Activated CD4-positive, alpha-beta T cell treated with anti-CD3 and anti-CD28 coated beads for 48 hours (primary cell): ENCODE results near the gene FOXO1.
A peak's percentile ranks its signal among the peaks of the same experiment; 100 is the strongest.

Source experiments
- DNase-seq: peaks from one replicate; pipeline ENCODE4 v3.0.0-alpha.2; 2020

The FOXO1 gene

DNA sequence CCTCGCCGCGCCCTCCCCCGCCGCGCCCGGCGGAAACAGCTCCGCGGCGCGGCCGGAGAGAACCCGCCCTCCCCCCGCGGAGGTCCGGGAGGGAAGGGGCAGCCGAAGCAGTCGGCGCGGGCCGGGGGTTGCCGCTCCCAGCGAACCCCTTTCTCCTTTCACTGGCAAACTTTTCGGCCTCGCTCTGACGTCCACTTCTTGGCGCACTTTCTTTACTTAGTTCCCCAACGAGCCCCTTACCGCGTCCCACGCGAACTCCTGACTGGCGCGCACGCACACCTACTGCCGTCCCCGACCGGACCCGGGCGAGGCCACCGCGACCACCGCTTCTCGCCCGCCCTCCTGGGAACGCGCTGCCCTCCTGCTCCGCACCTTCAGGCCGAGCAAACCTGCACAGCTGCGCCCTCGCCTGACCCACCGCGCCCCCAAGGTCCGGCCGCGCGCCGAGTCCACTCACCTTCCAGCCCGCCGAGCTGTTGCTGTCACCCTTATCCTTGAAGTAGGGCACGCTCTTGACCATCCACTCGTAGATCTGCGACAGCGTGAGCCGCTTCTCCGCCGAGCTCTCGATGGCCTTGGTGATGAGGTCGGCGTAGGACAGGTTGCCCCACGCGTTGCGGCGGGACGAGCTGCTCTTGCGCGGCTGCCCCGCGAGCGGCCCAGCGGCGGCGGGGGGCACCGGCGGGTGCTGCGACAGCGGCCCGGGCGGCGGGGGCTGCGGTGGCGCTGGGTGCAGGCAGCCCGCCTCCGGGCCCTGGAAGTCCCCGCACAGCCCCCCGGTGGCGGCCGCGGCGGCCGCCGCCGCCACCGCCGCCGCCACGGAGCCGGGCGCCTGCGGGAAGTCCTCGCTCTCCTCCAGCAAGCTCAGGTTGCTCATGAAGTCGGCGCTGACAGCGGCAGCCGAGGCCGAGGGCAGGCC is 1.1 kb downstream of the FOXO1 start:
- DNase-seq: peak; percentile 50

DNA sequence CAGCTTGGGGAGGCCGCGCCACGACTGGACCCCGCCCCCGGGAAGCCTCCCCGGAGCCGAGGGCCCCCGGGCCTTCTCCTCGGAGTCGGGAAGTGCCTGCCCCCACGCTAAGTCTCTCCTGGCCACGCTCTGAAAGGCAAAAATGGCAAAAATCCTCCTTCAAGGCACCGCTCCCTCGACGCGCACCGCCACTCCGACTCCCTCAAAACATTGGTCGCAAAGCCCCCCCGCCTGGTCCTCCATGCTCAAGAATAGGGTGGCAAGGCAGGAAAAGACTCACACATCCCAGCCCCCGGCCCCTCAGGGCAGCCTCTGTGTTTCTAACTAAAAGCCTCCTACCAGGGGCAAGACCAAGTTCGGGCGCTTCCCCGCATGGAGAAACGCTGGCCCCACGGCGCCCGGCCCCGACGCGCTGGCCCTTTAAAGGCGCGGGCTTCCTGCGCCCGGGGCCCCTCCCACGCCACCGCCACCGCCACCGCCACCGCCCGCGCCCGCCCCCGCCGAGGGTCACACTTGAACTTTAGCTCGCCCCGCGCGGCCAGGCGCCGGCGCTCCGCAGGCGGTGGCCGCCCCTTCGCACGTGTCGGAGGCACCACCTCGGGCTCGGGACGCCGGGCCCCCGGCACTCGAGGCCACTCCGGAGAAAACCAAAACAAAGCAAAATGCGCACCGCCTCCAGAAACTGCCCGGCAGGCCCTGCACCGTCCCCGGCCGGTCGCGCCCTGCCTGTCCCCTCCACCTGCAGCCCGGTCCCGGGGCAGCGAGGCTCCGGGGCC is 1.9 kb downstream of the FOXO1 start:
- peak; percentile 71 for DNase-seq

DNA sequence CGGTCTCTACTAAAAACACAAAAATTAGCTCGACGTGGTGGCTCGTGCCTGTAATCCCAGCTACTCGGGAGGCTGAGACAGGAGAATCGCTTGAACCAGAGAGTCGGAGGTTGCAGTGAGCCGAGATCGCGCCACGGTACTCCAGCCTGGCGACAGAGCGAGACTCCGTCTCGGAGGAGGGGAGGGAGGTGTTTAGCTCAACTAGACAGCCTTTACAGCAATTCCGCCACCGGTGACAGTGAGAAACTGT is 2.4 kb downstream of the FOXO1 start:
- peak; percentile 83 for DNase-seq

DNA sequence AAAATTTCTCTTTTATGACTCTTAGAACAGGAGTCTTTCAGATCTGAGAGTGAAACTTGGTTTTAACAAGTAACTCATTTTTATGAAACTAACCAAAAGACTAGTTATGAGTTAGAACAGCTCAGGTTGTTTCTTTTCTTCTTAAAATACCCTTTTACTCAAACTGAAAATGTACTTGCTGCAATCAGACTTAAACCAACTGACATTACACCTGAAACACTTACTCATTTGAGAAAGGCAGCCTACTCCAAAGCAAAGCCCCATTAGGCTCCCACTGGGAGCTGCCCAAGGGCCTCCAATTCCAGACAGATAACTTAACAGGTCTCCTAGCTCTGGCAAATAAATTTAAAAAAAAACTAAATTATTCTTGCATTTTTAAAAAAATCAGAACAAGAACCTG is 3.6 kb downstream of the FOXO1 start:
- DNase-seq: peak; percentile 54

DNA sequence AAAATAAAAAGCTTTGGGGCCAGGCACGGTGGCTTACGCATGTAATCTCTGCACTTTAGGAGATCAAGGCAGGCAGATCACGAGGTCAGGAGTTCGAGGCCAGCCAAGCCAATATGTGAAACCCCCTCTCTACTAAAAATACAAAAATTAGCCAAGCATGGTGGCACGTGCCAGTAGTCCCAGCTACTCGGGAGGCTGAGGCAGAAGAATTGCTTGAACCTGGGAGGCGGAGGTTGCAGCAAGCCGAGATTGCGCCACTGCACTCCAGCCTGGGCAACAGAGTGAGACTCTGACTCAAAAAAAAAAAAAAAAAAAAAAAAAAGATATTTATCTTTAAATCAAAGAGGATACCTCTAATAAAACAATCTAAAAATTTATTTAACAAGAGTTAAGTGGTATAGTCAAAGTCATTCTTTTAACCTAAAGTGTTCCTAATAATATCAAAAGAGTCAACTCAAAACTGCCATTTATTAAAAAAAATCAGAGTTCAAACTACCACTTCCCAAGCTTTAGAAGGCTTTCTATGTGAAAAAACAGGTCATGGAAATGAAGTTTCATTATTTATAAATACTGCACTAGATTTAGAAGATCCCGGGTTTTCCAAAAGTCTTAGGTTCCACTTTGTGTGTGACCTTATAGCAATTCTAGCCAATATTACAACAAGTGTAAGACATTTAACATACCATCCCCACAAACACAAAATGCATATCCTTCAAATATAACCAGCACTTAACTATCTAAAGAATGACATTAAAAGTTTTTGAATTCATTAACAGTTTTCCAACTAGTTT is 4.4 kb downstream of the FOXO1 start:
- DNase-seq: no peak

DNA sequence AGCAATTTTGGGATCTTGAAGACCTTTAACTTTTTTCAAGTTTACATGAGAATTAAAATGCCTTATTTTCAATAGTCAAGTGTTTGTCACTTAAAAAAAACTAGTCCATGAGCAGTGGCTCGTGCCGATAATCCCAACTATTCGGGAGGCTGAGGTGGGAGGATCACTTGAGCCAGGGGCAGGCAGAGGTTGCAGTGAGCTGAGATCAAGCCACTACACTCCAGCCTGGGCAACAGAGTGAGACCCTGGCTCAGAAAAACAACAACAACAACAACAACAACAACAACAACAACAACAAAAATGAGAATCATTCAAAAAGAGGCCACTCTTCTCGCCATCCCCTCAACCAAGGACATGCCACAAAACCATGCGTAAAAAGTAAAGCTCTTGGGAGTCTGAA is 5.7 kb downstream of the FOXO1 start:
- DNase-seq: no peak

DNA sequence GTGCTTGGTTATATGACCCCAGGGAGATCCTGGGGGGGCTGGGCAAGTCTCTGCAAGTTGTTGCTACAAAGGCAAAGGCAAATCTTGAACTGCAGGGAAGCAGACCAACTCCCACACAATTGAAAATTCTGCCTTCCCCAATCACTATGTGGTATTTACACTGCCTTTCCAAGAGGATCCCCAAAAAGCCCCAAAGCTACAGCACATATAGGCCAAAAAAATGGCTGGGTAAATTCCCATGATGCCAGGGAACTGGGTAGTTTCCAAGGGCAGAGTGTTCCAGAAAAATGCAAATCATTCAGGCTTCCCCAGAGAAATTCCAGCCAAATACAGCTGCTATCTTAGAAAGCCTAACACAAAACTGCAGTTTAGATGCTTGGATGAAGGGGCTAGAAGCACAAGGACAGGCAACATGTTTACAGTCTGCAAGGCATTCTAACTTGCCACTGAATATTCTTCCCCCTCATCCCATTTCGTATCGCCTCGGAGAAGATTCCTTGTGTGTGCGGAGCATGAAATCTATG is 6.2 kb downstream of the FOXO1 start:
- DNase-seq: no peak

DNA sequence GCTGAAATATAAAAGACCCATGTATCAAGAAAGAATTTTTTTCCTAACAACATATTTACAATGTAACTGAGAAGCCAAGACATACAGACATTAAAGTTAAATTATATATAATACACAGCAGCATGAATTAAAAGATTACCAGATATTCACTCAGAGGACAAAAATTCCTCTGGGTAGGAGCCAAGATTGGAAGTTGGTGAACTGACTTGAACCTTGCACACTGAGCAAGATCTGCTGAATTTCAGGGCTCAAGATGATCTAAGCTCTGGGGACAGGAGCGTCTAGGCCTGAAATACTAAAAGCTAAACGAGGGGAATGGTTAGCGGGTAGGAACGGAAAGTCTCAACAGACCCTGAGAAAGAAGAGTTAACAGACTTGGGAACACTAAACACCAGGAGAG is 8.5 kb downstream of the FOXO1 start:
- no peak for DNase-seq

DNA sequence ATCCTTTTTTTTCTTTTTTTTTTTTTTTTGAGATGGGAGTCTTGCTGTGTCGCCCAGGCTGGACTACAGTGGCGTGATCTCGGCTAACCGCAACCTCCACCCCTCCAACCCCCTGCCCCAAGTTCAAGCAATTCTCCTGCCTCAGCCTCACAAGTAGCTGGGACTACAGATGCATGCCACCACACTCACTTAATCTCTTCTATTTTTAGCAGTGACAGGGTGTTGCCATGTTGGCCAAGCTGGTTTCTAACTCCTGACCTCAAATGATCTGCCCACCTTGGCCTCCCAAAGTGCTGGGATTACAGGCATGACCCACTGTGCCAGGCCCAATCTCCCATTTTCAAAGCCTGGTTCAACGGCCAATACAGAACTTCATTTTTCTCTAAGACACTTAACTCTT is 9.1 kb downstream of the FOXO1 start:
- no peak for DNase-seq

DNA sequence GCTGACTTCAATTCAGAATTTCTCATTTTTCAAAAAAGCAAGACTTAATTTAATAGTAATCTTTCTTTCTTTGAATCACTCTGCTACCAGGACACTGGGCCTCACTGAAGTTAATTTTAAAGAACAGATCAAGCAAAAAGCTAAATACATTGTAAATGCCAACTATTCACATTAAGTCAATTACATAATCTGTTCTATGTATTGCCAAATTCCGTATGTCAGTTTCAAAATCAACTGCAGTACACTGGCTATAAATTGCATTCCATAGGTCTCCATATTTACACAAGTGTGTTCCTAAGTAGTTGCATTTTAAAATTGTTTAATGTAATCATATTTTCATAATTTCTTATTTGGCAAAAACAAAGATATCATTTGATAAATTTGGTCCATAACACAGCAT is 10.1 kb downstream of the FOXO1 start:
- no peak for DNase-seq

DNA sequence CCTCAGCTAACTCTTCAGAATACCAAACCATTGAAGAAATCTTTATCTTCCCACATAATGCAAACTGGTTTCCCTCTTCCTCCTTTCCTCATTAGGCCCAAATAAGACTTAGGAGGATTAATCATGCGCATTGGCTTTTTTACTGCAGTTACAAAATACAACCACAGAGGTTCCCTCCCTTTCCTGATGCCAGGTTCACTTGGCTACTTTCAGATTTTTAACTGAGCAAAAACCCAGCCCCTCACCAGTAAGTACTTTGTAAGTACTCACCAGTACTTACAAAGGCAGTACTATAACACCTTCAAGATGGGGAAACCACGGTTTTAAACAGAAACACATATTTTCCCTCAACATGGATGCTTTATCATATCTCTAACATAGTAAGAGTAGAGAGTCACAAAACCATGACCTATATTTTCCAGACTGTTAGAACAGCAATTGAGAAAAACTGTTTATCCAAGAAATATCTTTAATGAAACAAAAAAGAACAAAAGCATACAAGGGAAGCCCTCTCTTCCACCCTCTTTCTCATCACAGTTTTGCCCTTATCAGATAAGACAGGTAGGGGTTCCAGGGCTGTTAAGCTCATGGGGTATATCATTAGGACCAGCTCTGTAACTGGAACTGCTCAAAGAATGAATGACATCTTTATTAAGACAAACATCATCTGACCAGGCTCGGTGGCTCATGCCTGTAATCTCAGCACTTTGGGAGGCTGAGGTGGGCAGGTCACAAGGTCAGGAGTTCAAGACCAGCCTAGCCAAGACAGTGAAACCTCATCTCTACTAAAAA is 12.7 kb downstream of the FOXO1 start:
- peak; percentile 48 for DNase-seq

DNA sequence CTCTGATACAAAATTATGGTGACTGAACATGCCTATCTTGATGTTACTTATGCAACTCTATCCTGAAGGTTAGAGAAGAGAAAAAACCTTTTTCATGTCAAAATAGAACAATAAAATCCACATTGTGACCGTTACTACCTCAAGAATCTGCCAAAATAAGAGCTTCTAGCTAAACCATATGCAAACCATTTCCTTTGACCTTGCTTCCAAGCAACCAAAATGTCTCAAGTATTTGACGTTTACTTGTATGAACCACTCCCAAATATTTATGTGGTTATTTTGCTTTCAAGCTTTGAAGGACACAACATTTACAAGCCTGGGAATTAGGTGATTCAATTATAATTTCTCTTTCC is 13.9 kb downstream of the FOXO1 start:
- DNase-seq: no peak

DNA sequence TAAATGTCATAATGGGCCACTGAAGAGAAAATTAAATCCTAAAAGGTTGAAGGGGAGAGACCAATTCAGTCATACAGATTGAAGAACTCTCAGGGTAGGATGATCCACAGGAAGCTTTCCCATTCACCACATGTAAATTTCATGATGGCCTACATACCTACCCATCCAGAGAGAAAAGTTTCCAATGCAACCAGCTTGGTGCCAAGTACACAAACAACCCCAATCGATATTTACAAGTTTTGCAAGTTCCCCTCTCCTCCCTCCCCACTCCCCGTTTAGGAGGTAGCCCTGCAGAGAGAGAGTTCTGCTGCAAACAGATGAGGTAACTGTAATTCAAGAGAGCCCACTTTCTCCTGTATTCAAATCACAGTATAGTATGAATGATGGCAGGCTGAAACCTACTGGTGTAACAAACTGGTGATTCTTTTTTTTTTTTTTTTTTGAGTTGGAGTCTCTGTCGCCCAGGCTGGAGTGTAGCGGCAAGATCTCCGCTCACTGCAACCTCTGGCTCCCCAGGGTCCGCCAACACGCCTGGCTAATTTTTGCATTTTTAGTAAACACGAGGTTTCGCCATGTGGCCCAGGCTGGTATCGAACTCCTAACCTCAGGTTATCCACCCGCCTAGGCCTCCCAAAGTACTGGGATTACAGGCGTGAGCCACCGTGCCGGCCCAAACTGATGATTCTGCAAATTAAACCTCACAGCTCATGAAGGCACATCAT is 14.4 kb downstream of the FOXO1 start:
- DNase-seq: no peak

DNA sequence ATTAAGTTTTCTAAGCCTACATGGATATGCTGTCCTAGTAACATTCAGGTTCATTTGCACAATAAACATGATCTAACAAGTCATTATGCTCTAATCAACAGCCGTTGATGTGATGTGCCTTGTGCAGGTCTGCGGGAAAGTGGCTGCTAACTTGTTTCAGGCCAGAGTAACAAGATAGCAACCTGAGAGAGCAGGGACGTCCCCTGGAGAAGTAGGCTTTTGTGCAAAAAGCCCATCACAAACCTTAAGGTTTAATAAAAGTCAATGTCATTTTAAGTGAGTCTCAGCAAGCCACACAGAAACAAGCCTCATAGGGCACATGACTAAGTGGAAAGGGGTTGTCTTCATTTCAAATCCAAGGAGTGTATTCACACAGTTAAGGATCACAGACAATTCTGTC is 17.6 kb downstream of the FOXO1 start:
- no peak for DNase-seq

DNA sequence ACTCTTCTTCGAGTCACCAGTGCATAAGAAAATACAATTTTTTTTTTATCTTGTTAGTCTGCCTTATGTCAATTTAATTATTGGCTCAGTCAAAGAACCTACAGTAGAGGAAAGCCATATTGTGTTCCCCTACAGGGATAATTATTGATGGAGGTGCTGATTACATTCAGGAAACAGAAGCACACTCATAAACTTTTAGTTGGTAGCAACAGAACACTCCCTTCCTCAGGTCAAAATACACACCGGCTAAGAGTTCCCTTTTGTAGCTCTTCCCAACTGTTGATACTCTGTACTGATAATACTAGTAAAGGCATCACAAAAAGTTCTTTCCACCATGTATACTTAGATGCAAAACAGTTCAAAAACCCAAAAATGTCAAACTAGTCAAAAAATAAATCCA is 18.4 kb downstream of the FOXO1 start:
- no peak for DNase-seq

DNA sequence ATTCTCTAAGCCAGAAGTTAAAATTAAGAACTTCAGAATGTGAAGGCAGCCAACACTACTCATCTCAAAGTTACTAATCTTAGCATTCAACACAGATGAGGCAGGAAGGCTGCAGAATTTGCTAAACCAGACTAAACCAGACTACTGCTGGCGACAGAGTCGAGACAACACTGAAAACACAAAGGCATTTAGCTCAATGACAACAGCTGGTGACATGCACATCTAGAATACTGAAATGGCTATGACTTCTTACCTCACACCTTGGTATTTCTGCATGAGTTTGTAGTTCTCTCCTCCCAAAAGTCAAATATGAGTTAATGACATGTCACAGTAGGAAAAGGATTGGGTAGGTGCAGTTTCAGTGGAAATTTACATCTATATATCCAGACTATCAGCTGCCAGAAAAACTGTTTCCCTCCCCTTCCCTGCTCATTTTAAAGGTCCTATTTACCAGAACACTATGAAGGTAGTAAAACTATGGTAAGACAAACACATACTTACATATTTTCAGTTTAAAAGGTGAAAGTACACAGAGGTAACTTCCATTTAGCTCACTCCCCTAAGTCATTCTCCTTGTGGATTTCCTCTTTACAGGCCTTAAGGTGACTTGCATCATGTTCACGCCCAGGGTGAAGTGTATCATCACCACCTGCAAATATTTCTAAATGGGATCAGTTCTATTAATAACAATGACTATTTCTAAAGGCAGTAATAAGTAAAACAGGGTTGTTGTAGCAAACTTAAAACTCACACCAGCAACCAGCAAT is 21.4 kb downstream of the FOXO1 start:
- no peak for DNase-seq

DNA sequence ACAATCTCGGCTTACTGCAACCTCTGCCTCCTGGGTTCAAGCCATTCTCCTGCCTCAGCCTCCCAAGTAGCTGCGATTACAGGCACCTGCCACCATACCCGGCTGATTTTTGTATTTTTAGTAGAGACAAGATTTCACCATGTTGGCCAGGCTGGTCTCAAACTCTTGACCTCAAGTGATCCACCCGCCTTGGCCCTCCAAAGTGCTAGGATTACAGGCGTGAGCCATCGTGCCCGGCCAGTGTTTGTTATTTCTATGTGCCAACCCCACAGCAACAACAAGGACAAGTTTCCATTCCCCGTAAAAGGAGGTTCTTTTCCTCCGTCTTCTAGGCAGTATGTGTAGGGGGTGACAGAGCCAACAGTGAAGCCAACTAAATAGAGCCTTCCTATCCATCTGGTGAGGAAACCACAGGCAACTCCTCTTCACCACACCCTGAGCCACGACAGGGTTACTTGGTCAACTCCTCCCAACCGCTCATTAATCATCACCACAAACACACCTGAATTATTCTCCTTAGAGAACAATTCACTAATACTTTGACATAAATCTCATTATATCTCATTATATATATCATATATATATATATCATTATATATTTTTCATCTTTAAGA is 25.5 kb downstream of the FOXO1 start:
- peak; percentile 32 for DNase-seq

DNA sequence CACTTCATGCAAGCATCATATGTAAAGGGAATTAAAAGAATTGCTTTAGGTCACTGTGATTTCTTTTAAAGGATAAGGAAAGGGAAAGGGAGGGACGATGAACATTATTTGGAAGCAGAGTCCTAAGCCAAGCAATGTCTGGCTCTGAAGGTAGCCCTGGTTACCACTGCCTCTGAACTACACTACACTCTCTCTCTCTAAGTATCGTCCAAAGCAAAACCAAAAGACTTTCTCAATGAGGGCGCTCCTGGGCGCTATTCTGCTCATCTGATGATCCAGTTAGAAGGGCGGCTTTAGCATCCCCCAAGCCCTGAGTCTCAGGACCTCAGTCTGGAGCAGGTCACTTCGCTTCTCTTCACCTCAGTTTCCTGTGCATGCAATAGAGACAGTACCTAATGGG is 26.2 kb downstream of the FOXO1 start:
- DNase-seq: no peak

DNA sequence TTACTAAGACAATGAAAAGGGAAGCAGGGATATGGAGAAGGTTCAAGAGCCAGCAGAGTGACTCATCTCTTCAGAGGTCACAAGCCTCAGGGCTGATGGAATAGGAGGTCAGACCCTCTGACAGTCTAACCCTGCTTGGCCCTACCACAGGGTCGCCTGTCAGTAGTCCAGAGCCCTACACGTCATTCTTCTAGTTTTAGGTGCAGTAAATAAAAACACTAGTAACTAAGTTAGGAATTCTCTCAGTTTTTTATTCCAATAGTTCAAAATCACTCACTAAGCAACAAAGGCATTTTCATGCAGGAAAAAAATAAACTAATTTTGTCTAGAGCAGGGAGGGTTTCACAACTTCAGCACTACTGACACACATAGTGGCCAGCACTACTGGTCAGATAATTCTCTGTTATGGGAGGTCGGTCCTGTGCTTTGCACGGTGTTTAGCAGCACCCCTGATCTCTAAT is 27.2 kb downstream of the FOXO1 start:
- no peak for DNase-seq

DNA sequence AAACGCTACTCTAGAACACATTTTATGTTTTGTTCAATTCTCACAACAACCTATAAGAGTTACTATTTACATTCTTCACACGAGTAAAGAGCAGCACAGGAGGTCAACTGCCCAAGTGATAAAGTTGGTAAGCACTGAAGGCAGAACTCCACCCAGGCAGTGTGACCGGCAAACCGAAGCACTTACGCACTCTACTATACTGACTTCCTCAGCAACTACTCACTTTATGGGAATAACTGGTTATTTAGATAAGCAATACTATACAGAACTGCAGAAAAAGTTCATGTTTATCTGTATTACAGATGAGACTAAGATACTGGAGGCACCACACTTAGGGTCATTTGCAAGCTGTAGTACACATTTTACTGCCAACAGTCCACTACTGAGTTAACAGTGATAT is 28.8 kb downstream of the FOXO1 start:
- DNase-seq: no peak
